WTC11 (cell line): ENCODE results near the gene FSTL4.

Experiments used
- CBFB ChIP-seq: sonication (generic); formaldehyde crosslinking; IDR thresholded peaks from 2 replicates; pipeline ENCODE4 v1.8.1; 2022; ENCODE audit warnings: mild to moderate bottlenecking, low read depth, missing genetic modification reagents
- HMGA2 ChIP-seq: fragments of 250-450 bp; sonication (Bioruptor Pico); IDR thresholded peaks from 2 replicates; pipeline ENCODE4 v1.4.0; 2021; ENCODE audit warnings: mild to moderate bottlenecking, moderate library complexity
- JUN ChIP-seq: sonication (generic); formaldehyde crosslinking; IDR thresholded peaks from 2 replicates; pipeline ENCODE4 v1.8.0; 2023; ENCODE audit warnings: mild to moderate bottlenecking, missing genetic modification reagents
- KAT7 ChIP-seq: sonication (generic); formaldehyde crosslinking; IDR thresholded peaks from 2 replicates; pipeline ENCODE4 v1.8.1; 2023; ENCODE audit warnings: missing genetic modification reagents, mild to moderate bottlenecking, borderline replicate concordance
- SMAD3 ChIP-seq: sonication (generic); formaldehyde crosslinking; IDR thresholded peaks from 2 replicates; pipeline ENCODE4 v1.8.0; 2022; ENCODE audit warnings: missing genetic modification reagents, mild to moderate bottlenecking, borderline replicate concordance
- SP1 ChIP-seq: sonication (generic); formaldehyde crosslinking; conservative IDR thresholded peaks from 2 replicates; pipeline ENCODE4 v1.8.1; 2022; ENCODE audit warnings: missing genetic modification reagents
- ZNF416 ChIP-seq: fragments of 250-450 bp; sonication (Bioruptor Pico); IDR thresholded peaks from 2 replicates; pipeline ENCODE4 v1.9.0; 2021; ENCODE audit warnings: mild to moderate bottlenecking, inconsistent platforms
- TF ChIP-seq, protein P1 (sequence below): fragments of 200-600 bp; IDR thresholded peaks from 2 replicates; pipeline ENCODE4 v1.8.0; 2022; ENCODE audit warnings: antibody characterized with exemption
- TF ChIP-seq, protein P2 (sequence below): sonication (generic); formaldehyde crosslinking; conservative IDR thresholded peaks from 2 replicates; pipeline ENCODE4 v1.8.1; 2022; ENCODE audit warnings: mild to moderate bottlenecking, missing genetic modification reagents
- TF ChIP-seq, protein P3 (sequence below): sonication (generic); formaldehyde crosslinking; IDR thresholded peaks from 2 replicates; pipeline ENCODE4 v1.8.0; 2022; ENCODE audit warnings: mild to moderate bottlenecking, missing genetic modification reagents

- TF ChIP-seq, protein P1, sequence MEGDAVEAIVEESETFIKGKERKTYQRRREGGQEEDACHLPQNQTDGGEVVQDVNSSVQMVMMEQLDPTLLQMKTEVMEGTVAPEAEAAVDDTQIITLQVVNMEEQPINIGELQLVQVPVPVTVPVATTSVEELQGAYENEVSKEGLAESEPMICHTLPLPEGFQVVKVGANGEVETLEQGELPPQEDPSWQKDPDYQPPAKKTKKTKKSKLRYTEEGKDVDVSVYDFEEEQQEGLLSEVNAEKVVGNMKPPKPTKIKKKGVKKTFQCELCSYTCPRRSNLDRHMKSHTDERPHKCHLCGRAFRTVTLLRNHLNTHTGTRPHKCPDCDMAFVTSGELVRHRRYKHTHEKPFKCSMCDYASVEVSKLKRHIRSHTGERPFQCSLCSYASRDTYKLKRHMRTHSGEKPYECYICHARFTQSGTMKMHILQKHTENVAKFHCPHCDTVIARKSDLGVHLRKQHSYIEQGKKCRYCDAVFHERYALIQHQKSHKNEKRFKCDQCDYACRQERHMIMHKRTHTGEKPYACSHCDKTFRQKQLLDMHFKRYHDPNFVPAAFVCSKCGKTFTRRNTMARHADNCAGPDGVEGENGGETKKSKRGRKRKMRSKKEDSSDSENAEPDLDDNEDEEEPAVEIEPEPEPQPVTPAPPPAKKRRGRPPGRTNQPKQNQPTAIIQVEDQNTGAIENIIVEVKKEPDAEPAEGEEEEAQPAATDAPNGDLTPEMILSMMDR: no peak
- no peak for TF ChIP-seq HMGA2 (CRISPR knock-in tag)
- no peak for TF ChIP-seq KAT7
- no peak for TF ChIP-seq SMAD3 (CRISPR knock-in tag)
- no peak for TF ChIP-seq SP1
- TF ChIP-seq ZNF416 (CRISPR knock-in tag): no peak
- TF ChIP-seq, protein P2, sequence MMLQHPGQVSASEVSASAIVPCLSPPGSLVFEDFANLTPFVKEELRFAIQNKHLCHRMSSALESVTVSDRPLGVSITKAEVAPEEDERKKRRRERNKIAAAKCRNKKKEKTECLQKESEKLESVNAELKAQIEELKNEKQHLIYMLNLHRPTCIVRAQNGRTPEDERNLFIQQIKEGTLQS (CRISPR knock-in tag): no peak
- no peak for TF ChIP-seq JUN
- TF ChIP-seq, protein P3, sequence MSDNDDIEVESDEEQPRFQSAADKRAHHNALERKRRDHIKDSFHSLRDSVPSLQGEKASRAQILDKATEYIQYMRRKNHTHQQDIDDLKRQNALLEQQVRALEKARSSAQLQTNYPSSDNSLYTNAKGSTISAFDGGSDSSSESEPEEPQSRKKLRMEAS (CRISPR knock-in tag): no peak
- TF ChIP-seq CBFB: no peak
Observed at GRCh38 chr5:133497608-133498348, 114.6 kb downstream of the FSTL4 start.
